ENCODE results near the gene CDC42BPB. TPM values are rescaled to one million over a fixed set of nuclear protein-coding genes. Genes with fewer than 3 reads are reported as not detected.
A peak's percentile ranks its signal among the peaks of the same experiment; 100 is the strongest.

CDC42BPB gene
- total RNA-seq, 1 experiment from 2014 or later, result 82.7 TPM

- peak overlapping the region; percentile 75 for H3K27ac Mint-ChIP-seq (ENCODE audit: low read depth, unreplicated experiment)
- H3K4me1 Mint-ChIP-seq (ENCODE audit: insufficient read depth, unreplicated experiment), result peaks cover 40% of the 10 kb centered on the region
- no peak for TF ChIP-seq CTCF (IDR thresholded peaks at IDR 0.05; ENCODE audit: unreplicated experiment)
- no peaks in the 10 kb centered on the region for H3K27me3 Mint-ChIP-seq (ENCODE audit: insufficient read depth, unreplicated experiment)
- ChIA-PET POLR2A (interaction anchor here (0.6 to 2.6 kb wide), 18 partner anchors 10 to 459 kb away, joined by 3 to 32 read pairs (median 5); partner anchors contain the start of gene CDC42BPB), CTCF (interaction anchor here (0.6 kb wide), 2 partner anchors 92 to 228 kb away, joined by 3 read pairs; no protein-coding TSS in a partner anchor)
- DNase-seq (ENCODE audit: unreplicated experiment), result peak; percentile 94
- H3K36me3 Mint-ChIP-seq (ENCODE audit: insufficient read depth, unreplicated experiment), result peaks cover 67% of the 10 kb centered on the region
- H3K9me3 Mint-ChIP-seq (ENCODE audit: unreplicated experiment), result peaks cover 20% of the 10 kb centered on the region
- peak overlapping the region; percentile 60 for H3K4me3 Mint-ChIP-seq (ENCODE audit: unreplicated experiment)
- intact Hi-C loops (cut with micrococcal nuclease), result loop anchor here (5.0 kb wide), 1 partner anchor 70 kb away; the partner anchor contains the start of gene CDC42BPB
- no TSS peak for BruUV-seq (replicated peaks)
Measured at GRCh38 chr14:102986810-102987579, 70.4 kb downstream of the CDC42BPB start.

GRCh38 chr14:102985665-102986064 lies 71.7 kb downstream of the CDC42BPB start:
- ChIA-PET CTCF (no interaction called here), POLR2A (interaction anchor here (0.8 to 2.6 kb wide), 3 partner anchors 29 to 238 kb away, joined by 3 to 21 read pairs (median 12); no protein-coding TSS in a partner anchor)
- Mint-ChIP-seq H3K9me3 (ENCODE audit: unreplicated experiment) (peaks cover 20% of the 10 kb centered on the region), H3K4me3 (ENCODE audit: unreplicated experiment) (peak overlapping the region; percentile 31), H3K27me3 (ENCODE audit: insufficient read depth, unreplicated experiment) (no peaks in the 10 kb centered on the region), H3K4me1 (ENCODE audit: insufficient read depth, unreplicated experiment) (peaks cover 34% of the 10 kb centered on the region), H3K36me3 (ENCODE audit: insufficient read depth, unreplicated experiment) (peaks cover 73% of the 10 kb centered on the region), H3K27ac (ENCODE audit: low read depth, unreplicated experiment) (peak overlapping the region; percentile 75)
- TF ChIP-seq CTCF (IDR thresholded peaks at IDR 0.05; ENCODE audit: unreplicated experiment), result no peak
- BruUV-seq (replicated peaks), result no TSS peak
- intact Hi-C loops (cut with micrococcal nuclease), result loop anchor here (5.0 kb wide), 1 partner anchor 72 kb away; the partner anchor contains the start of gene CDC42BPB
- no peak for DNase-seq (ENCODE audit: unreplicated experiment)

- H3K4me1 Mint-ChIP-seq (ENCODE audit: insufficient read depth, unreplicated experiment), result peaks cover 34% of the 10 kb centered on the region
- BruUV-seq (replicated peaks), result no TSS peak
- ChIA-PET CTCF (no interaction called here), POLR2A (interaction anchor here (0.7 kb wide), 1 partner anchor 13 kb away, joined by 4 read pairs; no protein-coding TSS in a partner anchor)
- no peak overlapping the region for H3K4me3 Mint-ChIP-seq (ENCODE audit: unreplicated experiment)
- intact Hi-C loops (cut with micrococcal nuclease), result loop anchor here (5.0 kb wide), 1 partner anchor 73 kb away; the partner anchor contains the start of gene CDC42BPB
- no peak for DNase-seq (ENCODE audit: unreplicated experiment)
- H3K36me3 Mint-ChIP-seq (ENCODE audit: insufficient read depth, unreplicated experiment), result peaks cover 77% of the 10 kb centered on the region
- TF ChIP-seq CTCF (IDR thresholded peaks at IDR 0.05; ENCODE audit: unreplicated experiment), result no peak
- peak overlapping the region; percentile 67 for H3K27ac Mint-ChIP-seq (ENCODE audit: low read depth, unreplicated experiment)
- peaks cover 12% of the 10 kb centered on the region for H3K9me3 Mint-ChIP-seq (ENCODE audit: unreplicated experiment)
- no peaks in the 10 kb centered on the region for H3K27me3 Mint-ChIP-seq (ENCODE audit: insufficient read depth, unreplicated experiment)
Measured at GRCh38 chr14:102984336-102985102, 72.8 kb downstream of the CDC42BPB start.

GRCh38 chr14:102983496-102983895 lies 73.9 kb downstream of the CDC42BPB start:
- no TSS peak for BruUV-seq (replicated peaks)

More at GRCh38 chr14:102983496-102983895, 73.9 kb downstream of the CDC42BPB start:
- no peaks in the 10 kb centered on the region for H3K27me3 Mint-ChIP-seq (ENCODE audit: insufficient read depth, unreplicated experiment)
- TF ChIP-seq CTCF (IDR thresholded peaks at IDR 0.05; ENCODE audit: unreplicated experiment), result no peak
- H3K4me1 Mint-ChIP-seq (ENCODE audit: insufficient read depth, unreplicated experiment), result peaks cover 34% of the 10 kb centered on the region
- H3K9me3 Mint-ChIP-seq (ENCODE audit: unreplicated experiment), result peaks cover 11% of the 10 kb centered on the region
- no peak overlapping the region for H3K4me3 Mint-ChIP-seq (ENCODE audit: unreplicated experiment)
- no peak for DNase-seq (ENCODE audit: unreplicated experiment)
- ChIA-PET POLR2A (interaction anchor here (0.5 kb wide), 1 partner anchor 9 kb away, joined by 5 read pairs; no protein-coding TSS in a partner anchor), CTCF (no interaction called here)
- H3K36me3 Mint-ChIP-seq (ENCODE audit: insufficient read depth, unreplicated experiment), result peaks cover 77% of the 10 kb centered on the region
- intact Hi-C loops (cut with micrococcal nuclease), result no loop called here
- H3K27ac Mint-ChIP-seq (ENCODE audit: low read depth, unreplicated experiment), result no peak overlapping the region

Data from MCF 10A (cell line).